Measurements from ENCODE around the gene GCN1.

The GCN1 gene

DNA sequence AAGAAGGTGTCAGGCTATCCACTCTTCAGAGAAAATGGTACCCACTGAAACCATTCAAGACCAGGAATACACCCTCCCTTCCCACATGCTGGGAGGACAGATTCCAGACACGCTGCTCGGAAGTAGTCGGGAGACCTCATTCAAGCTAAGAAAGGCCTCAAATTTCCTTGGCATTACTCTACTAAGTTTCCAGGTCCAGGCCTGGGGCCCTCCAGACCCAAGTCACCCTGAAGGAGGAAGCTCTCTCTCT lies 33.5 kb upstream of the GCN1 start:
- Histone ChIP-seq H3K27me3 (ENCODE audit: control insufficient read depth in 1 of 2, insufficient read depth in 2 of 2, low read length in 2 of 2) (no peaks in the 10 kb centered on the region), H3K9ac (ENCODE audit: low read length in 2 of 2) (peak overlapping the region in 1 of 2 donors; percentile 21)

DNA sequence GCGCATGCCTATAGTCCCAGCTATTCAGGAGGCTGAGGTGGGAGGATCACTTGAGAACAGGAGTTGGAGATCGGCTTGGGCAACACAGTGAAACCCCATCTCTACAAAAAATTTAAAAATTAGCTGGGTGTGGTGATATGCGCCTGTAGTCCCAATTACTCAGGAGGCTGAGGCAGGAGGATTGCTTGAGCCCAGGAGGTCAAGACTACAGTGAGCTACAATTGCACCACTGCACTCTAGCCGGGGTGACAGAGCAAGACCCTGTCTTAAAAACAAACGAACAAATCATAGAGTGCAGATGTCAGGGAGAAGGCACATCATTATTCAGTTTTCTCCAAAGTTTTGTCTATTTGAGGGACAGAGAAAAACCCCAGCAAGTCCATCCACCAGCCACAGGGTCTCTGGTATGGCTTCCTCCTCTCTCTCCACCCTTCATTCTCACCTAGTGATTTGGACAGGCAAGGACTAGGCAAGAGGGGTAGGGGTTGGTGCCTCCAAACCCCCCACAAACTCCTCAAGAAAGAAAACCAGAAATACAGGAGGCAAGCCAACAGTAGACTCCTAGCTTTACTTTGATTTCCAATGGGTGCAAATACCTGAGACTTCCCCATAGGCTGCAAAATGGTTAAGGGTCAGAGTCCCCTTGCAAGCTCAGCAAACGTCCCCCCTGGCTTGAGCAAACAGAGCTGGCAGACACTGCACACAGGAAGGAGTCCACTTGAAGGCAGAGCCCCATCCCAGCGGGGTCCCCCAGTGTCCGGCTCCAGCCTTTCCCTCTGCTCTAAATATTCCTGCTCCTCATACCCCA lies 32.9 kb upstream of the GCN1 start:
- Histone ChIP-seq H3K9ac (ENCODE audit: low read length in 2 of 2) (peak overlapping the region in 1 of 2 donors; percentile 21), H3K4me1 (ENCODE audit: control insufficient read depth, insufficient read depth, low read length) (peaks cover 71% of the 10 kb centered on the region), H3K27me3 (ENCODE audit: control insufficient read depth in 1 of 2, insufficient read depth in 2 of 2, low read length in 2 of 2) (no peaks in the 10 kb centered on the region), H3K36me3 (ENCODE audit: control insufficient read depth in 2 of 2, insufficient read depth in 2 of 2, low read length in 2 of 2) (peaks cover 17 to 23% of the 10 kb centered on the region in 2 donors), H3K27ac (ENCODE audit: low read length) (no peak overlapping the region), H3K4me3 (ENCODE audit: low read length in 2 of 2) (peak overlapping the region in 1 of 2 donors; percentile 64), H3K9me3 (ENCODE audit: control insufficient read depth in 2 of 2, low read length in 2 of 2) (no peaks in the 10 kb centered on the region)

More for the DNA sequence above, 33.5 kb upstream of the GCN1 start:
- no peak overlapping the region for H3K27ac ChIP-seq (ENCODE audit: low read length)
- no peaks in the 10 kb centered on the region for H3K9me3 ChIP-seq (ENCODE audit: control insufficient read depth in 2 of 2, low read length in 2 of 2)
- H3K36me3 ChIP-seq (ENCODE audit: control insufficient read depth in 2 of 2, insufficient read depth in 2 of 2, low read length in 2 of 2): peaks cover 12 to 18% of the 10 kb centered on the region in 2 donors
- peaks cover 77% of the 10 kb centered on the region for H3K4me1 ChIP-seq (ENCODE audit: control insufficient read depth, insufficient read depth, low read length)
- H3K4me3 ChIP-seq (ENCODE audit: low read length in 2 of 2): peak overlapping the region in 1 of 2 donors; percentile 64

DNA sequence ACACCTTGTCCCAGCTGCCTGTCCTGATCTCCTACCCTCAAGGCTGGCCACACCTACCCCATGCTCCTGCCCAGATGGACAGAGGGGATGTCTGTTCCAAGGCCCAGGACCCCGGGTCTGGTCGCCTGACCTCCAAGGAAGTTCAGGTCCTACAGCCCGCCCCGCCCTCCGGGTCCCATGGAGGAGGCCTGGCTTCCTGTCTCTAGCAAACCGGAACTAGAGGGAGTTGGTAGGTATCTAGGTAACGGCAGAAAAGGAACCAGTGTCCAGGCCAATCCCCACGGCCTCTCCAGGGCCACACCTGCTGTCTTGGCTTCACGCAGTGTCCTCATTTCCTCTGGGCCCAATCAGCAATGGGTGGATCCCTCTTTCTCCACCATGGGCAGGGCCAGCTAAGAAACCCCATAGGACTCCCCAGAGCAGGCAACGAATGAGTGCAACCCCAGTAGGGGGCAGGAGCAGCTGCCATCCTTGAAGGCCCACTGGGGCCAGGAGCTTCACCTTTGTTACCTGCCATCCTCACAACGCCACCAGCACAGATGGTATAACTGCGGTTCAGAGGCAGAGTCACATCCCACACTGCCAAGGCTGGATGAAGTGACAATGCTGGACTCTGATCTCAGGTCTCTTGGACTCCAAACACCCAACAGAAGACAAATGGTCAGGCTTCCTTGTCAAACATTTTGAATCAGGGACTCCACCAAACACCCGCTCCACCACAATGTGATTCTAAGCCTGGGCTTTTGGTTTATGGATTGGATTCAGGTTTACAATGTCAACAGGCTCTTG lies 31.5 kb upstream of the GCN1 start:
- Histone ChIP-seq H3K9me3 (ENCODE audit: control insufficient read depth in 2 of 2, low read length in 2 of 2) (no peaks in the 10 kb centered on the region), H3K36me3 (ENCODE audit: control insufficient read depth in 2 of 2, insufficient read depth in 2 of 2, low read length in 2 of 2) (peaks cover 31 to 37% of the 10 kb centered on the region in 2 donors), H3K27me3 (ENCODE audit: control insufficient read depth in 1 of 2, insufficient read depth in 2 of 2, low read length in 2 of 2) (no peaks in the 10 kb centered on the region), H3K27ac (ENCODE audit: low read length) (peak overlapping the region; percentile 64), H3K4me3 (ENCODE audit: low read length in 2 of 2) (peak overlapping the region in 1 of 2 donors; percentile 61), H3K4me1 (ENCODE audit: control insufficient read depth, insufficient read depth, low read length) (peaks cover 57% of the 10 kb centered on the region), H3K9ac (ENCODE audit: low read length in 2 of 2) (peak overlapping the region; percentile 47 to 68)

DNA sequence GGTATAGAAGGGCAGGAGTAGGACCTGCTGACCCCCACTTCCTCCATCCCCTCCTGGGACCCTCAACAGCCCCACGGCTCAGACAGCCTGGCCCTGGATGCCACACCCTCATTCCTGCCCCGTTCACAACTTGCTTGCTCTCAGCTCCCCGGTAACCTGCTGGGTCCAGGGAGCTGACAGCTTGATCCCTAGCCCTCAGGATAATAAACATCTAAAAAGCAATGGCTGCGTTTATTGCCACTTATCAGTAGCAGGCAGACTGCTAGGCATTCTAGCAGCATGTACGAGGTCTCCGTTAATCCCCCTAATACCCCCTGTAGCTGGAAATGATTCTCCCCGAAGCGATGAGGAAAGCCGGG lies 30.7 kb upstream of the GCN1 start:
- peak overlapping the region; percentile 47 to 68 for H3K9ac ChIP-seq (ENCODE audit: low read length in 2 of 2)
- H3K27me3 ChIP-seq (ENCODE audit: control insufficient read depth in 1 of 2, insufficient read depth in 2 of 2, low read length in 2 of 2): no peaks in the 10 kb centered on the region
- H3K36me3 ChIP-seq (ENCODE audit: control insufficient read depth in 2 of 2, insufficient read depth in 2 of 2, low read length in 2 of 2): peaks cover 39 to 44% of the 10 kb centered on the region in 2 donors
- peak overlapping the region; percentile 64 for H3K27ac ChIP-seq (ENCODE audit: low read length)
- no peaks in the 10 kb centered on the region for H3K9me3 ChIP-seq (ENCODE audit: control insufficient read depth in 2 of 2, low read length in 2 of 2)
- H3K4me3 ChIP-seq (ENCODE audit: low read length in 2 of 2): peak overlapping the region in 1 of 2 donors; percentile 61
- peaks cover 51% of the 10 kb centered on the region for H3K4me1 ChIP-seq (ENCODE audit: control insufficient read depth, insufficient read depth, low read length)

- Histone ChIP-seq H3K9me3 (ENCODE audit: control insufficient read depth in 2 of 2, low read length in 2 of 2) (no peaks in the 10 kb centered on the region), H3K4me3 (ENCODE audit: low read length in 2 of 2) (peak overlapping the region; percentile 13 to 61), H3K27me3 (ENCODE audit: control insufficient read depth in 1 of 2, insufficient read depth in 2 of 2, low read length in 2 of 2) (no peaks in the 10 kb centered on the region), H3K9ac (ENCODE audit: low read length in 2 of 2) (peak overlapping the region; percentile 7 to 68), H3K4me1 (ENCODE audit: control insufficient read depth, insufficient read depth, low read length) (peaks cover 44% of the 10 kb centered on the region), H3K36me3 (ENCODE audit: control insufficient read depth in 2 of 2, insufficient read depth in 2 of 2, low read length in 2 of 2) (peaks cover 46 to 50% of the 10 kb centered on the region in 2 donors), H3K27ac (ENCODE audit: low read length) (peak overlapping the region; percentile 64)
Measured at GRCh38 chr12:120224304-120225199, 30.0 kb upstream of the GCN1 start.

- no peaks in the 10 kb centered on the region for H3K27me3 ChIP-seq (ENCODE audit: control insufficient read depth in 1 of 2, insufficient read depth in 2 of 2, low read length in 2 of 2)
- H3K27ac ChIP-seq (ENCODE audit: low read length): peak overlapping the region; percentile 64
- peak overlapping the region in 1 of 2 donors; percentile 61 for H3K4me3 ChIP-seq (ENCODE audit: low read length in 2 of 2)
- H3K9me3 ChIP-seq (ENCODE audit: control insufficient read depth in 2 of 2, low read length in 2 of 2): no peaks in the 10 kb centered on the region
- H3K36me3 ChIP-seq (ENCODE audit: control insufficient read depth in 2 of 2, insufficient read depth in 2 of 2, low read length in 2 of 2): peaks cover 54 to 58% of the 10 kb centered on the region in 2 donors
- no peak overlapping the region for H3K9ac ChIP-seq (ENCODE audit: low read length in 2 of 2)
- H3K4me1 ChIP-seq (ENCODE audit: control insufficient read depth, insufficient read depth, low read length): peaks cover 36% of the 10 kb centered on the region
Measured at GRCh38 chr12:120223458-120224303, 29.2 kb upstream of the GCN1 start.

DNA sequence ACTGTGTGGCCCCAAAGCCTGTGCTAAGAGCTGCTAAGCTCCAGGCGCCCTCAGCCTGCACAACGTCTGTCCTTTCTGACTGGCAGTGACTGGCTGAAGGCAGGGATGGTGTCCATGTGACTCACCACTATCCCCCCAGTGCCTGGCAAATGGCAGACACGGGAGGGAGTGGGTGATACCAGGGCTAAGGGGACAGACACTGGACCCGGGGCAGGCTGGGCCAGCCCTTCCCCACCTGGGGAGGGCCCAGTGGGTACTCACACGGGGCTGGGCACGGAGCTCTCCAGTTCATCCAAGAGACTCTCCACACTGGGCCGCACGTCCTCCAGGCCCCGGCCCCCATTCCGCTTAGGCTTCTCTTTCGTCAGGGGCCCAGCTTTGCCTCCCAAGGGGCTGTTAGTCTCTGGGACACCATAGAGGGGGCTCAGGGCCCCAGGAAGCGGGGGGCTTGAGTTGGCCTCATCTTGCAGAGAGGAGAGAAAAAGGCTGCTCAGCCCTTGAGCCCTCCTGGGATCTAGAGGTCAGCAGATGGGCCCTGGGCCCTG lies 27.8 kb upstream of the GCN1 start:
- Histone ChIP-seq H3K4me3 (ENCODE audit: low read length in 2 of 2) (no peak overlapping the region), H3K27ac (ENCODE audit: low read length) (no peak overlapping the region), H3K4me1 (ENCODE audit: control insufficient read depth, insufficient read depth, low read length) (peaks cover 28% of the 10 kb centered on the region), H3K9me3 (ENCODE audit: control insufficient read depth in 2 of 2, low read length in 2 of 2) (no peaks in the 10 kb centered on the region), H3K9ac (ENCODE audit: low read length in 2 of 2) (no peak overlapping the region), H3K36me3 (ENCODE audit: control insufficient read depth in 2 of 2, insufficient read depth in 2 of 2, low read length in 2 of 2) (peaks cover 57 to 59% of the 10 kb centered on the region in 2 donors), H3K27me3 (ENCODE audit: control insufficient read depth in 1 of 2, insufficient read depth in 2 of 2, low read length in 2 of 2) (no peaks in the 10 kb centered on the region)

- Histone ChIP-seq H3K36me3 (ENCODE audit: control insufficient read depth in 2 of 2, insufficient read depth in 2 of 2, low read length in 2 of 2) (peaks cover 55 to 56% of the 10 kb centered on the region in 2 donors), H3K27ac (ENCODE audit: low read length) (no peak overlapping the region), H3K4me1 (ENCODE audit: control insufficient read depth, insufficient read depth, low read length) (peaks cover 28% of the 10 kb centered on the region), H3K9me3 (ENCODE audit: control insufficient read depth in 2 of 2, low read length in 2 of 2) (no peaks in the 10 kb centered on the region), H3K9ac (ENCODE audit: low read length in 2 of 2) (no peak overlapping the region), H3K4me3 (ENCODE audit: low read length in 2 of 2) (no peak overlapping the region), H3K27me3 (ENCODE audit: control insufficient read depth in 1 of 2, insufficient read depth in 2 of 2, low read length in 2 of 2) (no peaks in the 10 kb centered on the region)
Measured at GRCh38 chr12:120221576-120221900, 27.0 kb upstream of the GCN1 start.

DNA sequence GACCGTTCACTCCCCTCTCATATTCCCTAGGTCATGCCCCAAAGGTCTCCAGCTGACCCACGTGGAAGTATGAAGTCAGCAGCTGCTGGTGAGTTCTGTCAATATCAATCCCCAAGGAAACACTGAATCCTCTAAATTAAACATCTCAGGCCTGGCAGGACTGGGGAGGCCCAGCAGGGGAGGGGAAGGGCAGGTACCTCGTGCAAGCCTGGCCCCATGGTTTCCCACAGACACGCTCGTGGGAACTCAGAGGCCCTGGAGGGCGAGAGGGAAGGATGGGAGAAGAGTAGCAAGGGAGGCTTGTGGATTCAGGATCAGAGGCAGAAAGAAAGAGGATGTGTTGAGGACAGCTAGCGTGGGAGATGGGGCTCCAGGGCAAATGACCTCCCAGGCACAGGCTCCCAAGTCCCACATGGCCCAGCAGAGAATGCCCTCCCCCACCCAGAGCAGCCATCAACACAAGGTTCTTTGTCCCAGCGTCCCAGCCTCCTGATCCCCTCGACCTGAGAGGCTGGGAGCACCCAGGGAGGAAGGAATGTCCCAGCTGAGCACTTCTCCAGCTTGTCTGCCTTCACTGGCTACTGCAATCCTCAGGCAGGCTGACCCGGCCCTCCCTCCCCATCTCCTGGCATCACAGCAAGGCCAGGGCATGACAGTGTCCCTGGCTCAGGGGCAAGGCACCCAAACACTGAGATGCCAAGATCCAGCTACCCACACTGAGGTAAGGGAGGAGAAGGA lies 26.5 kb upstream of the GCN1 start:
- no peak overlapping the region for H3K9ac ChIP-seq (ENCODE audit: low read length in 2 of 2)

More for the DNA sequence above, 26.5 kb upstream of the GCN1 start:
- Histone ChIP-seq H3K4me1 (ENCODE audit: control insufficient read depth, insufficient read depth, low read length) (peaks cover 23% of the 10 kb centered on the region), H3K4me3 (ENCODE audit: low read length in 2 of 2) (no peak overlapping the region), H3K36me3 (ENCODE audit: control insufficient read depth in 2 of 2, insufficient read depth in 2 of 2, low read length in 2 of 2) (peaks cover 52 to 53% of the 10 kb centered on the region in 2 donors), H3K9me3 (ENCODE audit: control insufficient read depth in 2 of 2, low read length in 2 of 2) (no peaks in the 10 kb centered on the region), H3K27ac (ENCODE audit: low read length) (no peak overlapping the region), H3K27me3 (ENCODE audit: control insufficient read depth in 1 of 2, insufficient read depth in 2 of 2, low read length in 2 of 2) (no peaks in the 10 kb centered on the region)

Data from stomach smooth muscle (tissue), 2 donors.